ENCODE results near the gene ELFN2. TPM values are rescaled to one million over a fixed set of nuclear protein-coding genes. Genes with fewer than 3 reads are reported as not detected.
"Not testable (repeated sequence)": the region's sequence is repeated elsewhere in the genome, so short reads cannot be mapped to it uniquely, and the experiment has no call there.

The ELFN2 gene
- 2.0 and 2.3 TPM in 2 replicates for total RNA-seq (2014; rRNA removed; shearing (Covaris generic))

- peak; percentile 50 for DNase-seq (ENCODE audit: low read depth)
Observed at GRCh38 chr22:37427135-37427710, at the start of gene ELFN2. TSS of gene ELFN2 (minus strand) at chr22:37427479. CDS start at chr22:37375534, 51,945 bp downstream.

DNA sequence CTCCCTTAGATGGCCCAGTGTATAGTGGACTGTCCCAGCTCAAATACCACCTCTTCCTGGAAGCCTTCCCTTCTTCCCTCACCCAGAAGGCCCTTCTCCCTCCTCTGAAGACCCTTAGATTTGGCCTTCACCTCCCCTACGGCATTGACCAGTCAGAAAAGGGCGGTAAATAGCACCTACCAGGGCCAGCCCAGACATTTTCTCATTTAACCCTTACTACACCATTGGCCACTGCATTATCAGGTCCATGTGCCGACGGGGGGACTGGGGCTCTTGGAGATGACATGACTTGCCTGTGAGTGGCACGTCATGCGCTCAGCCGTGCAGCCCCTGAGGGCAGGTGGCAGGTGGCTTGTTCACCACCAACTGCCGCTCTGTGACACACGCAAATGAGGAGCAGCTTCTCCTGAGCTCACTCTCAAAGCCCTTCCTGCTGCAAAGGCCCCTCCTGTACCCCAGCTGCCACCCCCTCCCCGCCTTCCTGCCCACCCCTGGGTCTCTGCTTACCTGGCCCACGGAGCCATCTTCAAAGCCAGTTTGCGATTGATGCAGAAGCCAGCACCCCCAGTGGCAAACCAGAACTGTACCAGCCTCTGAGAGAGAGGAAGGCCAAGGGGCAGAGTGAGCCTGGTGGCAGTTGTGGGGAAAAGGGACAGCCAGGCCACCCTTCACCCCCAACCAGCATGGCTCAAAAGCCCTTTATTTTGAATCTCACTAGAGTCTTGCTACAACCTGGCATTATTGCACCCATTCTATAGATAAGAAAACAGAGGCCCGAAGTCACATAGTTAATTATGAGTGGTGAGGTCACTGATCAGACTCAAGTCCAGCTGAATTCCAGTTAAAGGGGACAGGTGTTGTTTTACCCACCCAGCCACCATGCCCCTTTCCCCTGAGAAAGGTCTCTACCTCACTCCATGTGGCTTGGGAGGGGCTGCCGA, 49.4 kb upstream of the ELFN2 start:
- no peak for DNase-seq (ENCODE audit: low read depth)

GRCh38 chr22:37474447-37475090, 47.3 kb upstream of the ELFN2 start:
- DNase-seq (ENCODE audit: low read depth), result no peak

DNA sequence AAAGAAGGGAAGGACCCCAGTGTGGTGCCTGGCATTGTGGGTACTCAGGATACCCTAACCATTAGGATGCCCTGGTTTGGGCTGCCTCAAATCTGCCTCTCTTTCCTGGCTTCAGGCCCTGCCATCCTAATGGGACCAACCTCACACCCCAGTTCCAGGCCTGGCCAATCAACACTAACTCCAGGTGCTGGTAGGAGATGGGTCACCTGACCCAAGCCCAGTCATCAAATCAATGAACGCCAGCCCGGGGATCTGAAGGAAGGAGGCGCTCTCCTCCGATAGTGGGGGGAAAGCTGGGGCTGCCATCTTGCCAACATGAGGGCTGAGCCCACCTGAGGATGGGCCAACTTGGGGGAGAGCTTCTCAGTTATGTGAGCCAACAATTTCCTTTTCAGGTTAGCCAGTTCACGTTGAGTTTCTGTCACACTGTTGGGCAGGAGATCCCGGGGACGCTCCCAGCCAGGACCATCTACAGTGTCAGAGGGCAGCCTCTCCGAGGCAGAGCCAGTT, 46.2 kb upstream of the ELFN2 start:
- no peak for DNase-seq (ENCODE audit: low read depth)

DNA sequence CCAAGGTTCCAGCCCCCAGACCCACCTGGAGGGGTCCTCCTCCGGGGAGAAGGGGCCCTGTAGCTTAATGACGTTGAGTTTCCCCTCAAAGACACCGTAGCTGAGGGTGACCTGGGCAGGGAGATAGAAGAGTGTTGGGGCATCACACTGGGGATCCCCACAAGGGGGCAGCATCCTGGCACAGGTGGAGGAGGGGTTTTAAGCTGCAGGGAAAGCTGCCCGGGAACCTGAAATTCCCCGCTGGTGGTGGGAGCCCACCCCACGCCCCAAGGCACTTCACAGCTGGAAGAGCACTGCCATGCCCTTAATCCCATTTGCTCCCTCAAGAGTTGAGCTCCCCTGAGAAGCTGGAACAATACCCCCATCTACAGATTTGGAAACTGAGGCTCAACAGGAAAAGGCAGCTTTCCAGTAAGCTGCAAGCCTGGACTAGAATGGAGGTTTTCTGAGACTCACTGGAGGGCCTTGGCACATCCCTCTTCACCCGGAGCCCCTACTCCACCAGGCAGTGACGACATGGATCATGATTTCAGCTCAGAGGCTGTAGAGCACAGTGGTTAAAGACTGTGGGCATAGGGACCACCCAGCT, 45.2 kb upstream of the ELFN2 start:
- peak; percentile 51 for DNase-seq (ENCODE audit: low read depth)

DNA sequence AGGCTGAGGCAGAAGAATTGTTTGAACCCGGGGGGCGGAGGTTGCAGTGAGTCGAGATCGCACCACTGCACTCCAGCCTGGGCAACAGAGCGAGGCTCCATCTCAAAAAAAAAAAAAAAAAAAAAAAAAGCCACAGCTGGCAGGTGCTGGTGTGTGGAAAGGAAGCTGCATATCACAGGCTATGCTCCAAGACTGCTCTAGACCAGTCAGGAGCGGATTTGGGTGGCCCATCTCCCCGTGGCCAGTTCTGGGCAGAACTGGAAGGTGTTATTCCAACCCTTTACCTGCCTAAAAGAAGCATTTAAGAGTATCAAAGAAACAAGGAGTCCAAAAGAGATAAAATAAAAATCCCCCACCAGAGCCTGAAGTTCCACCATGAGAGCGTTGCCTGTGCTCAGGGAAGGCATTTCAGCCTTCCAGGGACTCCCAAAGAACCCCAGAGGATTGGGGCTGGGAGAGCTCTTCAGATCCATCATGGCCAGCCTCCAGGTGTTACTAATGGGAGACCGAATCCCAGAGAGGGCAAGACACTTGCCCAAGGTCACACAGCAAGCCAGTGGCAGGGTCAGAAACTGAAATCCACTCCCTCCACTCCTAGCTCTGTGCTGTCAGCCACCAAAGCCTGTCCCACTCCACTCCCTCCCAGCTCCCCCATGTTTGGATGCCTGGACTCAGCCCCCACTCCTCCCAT, 44.6 kb upstream of the ELFN2 start:
- DNase-seq (ENCODE audit: low read depth), result no peak

DNA sequence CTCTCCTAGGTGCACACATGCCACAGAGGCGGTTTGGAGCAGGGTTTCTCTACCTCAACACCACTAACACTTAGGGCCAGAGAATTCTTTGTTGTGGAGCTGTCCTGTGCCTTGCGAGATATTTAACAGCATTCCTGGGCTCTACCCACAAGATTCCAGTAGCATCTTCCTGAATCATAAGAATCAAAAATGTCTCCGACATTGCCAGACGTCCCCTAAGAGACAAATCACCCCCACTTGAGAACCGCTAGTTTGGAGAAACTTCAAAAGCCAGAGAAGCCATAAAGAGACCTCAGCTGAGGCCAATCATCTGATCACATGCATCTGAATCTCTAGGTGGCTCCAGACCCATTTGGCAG, 42.8 kb upstream of the ELFN2 start:
- DNase-seq (ENCODE audit: low read depth), result no peak

- DNase-seq (ENCODE audit: low read depth), result no peak
Observed at GRCh38 chr22:37469416-37470086, 42.3 kb upstream of the ELFN2 start.

GRCh38 chr22:37468201-37468695, 41.0 kb upstream of the ELFN2 start:
- not testable (repeated sequence) for DNase-seq (ENCODE audit: low read depth)

DNA sequence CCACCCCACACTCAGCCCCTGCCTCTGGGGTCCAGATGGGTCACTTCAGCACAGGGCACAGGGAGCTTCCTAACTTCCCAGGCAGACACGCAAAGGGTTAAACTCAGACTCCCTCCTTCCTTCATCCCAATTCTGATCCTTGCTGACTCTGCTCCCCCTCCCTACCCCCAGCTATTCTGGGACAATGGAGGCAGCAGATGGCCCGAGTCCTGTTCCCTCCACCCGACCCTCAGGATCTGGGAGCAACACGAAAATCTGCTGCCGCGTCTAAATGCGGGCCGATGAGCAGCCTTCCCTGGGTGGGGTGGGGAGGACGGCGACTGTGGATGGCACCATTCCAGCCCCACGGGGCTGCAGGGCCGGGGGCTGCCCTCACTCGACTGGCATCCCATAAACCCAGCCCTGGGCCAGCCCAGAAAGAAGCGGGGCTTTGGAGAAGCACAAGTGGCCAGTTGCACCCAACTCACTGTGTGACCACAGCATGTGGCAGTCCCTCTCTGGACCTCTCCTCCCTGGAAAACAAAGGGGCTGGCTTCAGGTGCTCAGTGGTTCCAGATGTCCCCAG, 40.2 kb upstream of the ELFN2 start:
- no peak for DNase-seq (ENCODE audit: low read depth)

- DNase-seq (ENCODE audit: low read depth), result peak; percentile 52
Observed at GRCh38 chr22:37464181-37464580, 36.9 kb upstream of the ELFN2 start.

- peak; percentile 59 for DNase-seq (ENCODE audit: low read depth)
Observed at GRCh38 chr22:37462983-37463382, 35.7 kb upstream of the ELFN2 start.

DNA sequence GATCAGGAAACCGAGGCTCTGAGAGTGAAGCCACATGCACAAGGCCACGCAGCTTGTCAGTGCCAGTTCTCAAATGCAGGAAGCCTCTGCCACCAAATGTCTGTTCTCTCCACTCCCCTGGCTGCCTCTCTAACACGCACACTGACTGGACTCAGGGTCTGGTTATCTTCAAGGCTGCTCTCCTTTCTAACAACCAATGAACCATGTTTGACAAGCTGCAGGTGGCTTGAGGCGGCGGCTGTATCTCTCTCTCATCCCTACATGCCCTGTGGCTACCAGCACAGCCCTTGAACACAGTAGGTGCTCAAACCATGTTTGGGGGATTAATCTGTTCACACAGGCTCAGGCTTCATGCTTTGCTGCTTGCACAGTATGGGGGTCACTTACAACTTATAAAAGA, 35.2 kb upstream of the ELFN2 start:
- DNase-seq (ENCODE audit: low read depth), result no peak

- no peak for DNase-seq (ENCODE audit: low read depth)
Observed at GRCh38 chr22:37461961-37462360, 34.7 kb upstream of the ELFN2 start.

- DNase-seq (ENCODE audit: low read depth), result no peak
Observed at GRCh38 chr22:37460684-37461083, 33.4 kb upstream of the ELFN2 start.

GRCh38 chr22:37459206-37459605, 31.9 kb upstream of the ELFN2 start:
- peak; percentile 22 for DNase-seq (ENCODE audit: low read depth)

DNA sequence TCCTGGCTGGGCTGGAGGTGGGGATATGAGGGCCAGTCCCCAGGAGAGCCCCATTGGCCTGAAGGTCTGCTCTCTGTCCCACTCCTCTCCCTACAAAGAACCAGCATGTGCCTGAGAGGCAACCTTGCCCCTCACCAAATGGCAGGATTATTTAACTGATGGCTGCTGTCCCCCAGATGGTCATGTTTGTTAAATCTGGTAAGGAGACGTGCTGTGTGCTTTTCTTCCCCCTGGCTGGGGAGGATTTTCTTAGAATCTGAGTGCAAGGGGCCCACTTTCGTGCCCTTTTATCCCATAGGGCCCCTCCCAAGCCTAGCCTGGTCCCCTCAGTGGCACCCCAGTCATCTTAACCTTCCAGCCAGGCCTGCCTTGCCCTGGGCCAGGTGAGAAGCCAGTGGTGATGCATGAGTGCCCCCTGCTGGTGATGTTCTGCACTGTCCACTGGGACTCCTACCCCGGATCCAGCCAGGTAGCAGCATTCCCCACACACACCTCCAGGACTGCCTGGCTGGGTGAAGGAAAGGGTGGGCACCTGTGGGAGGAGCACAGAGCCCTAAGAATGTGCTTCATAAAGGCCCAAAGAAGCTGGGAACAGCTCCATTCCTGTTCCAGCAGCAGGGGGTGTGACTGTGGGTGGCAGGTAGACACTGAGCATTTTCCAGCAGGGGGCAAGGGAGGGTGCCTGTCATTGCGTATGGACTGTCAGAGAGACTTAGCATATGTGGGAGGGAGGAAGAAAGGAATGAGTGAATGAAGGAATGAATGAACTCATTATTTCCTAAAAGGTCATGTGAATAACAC, 30.0 kb upstream of the ELFN2 start:
- DNase-seq (ENCODE audit: low read depth), result peak; percentile 81

DNA sequence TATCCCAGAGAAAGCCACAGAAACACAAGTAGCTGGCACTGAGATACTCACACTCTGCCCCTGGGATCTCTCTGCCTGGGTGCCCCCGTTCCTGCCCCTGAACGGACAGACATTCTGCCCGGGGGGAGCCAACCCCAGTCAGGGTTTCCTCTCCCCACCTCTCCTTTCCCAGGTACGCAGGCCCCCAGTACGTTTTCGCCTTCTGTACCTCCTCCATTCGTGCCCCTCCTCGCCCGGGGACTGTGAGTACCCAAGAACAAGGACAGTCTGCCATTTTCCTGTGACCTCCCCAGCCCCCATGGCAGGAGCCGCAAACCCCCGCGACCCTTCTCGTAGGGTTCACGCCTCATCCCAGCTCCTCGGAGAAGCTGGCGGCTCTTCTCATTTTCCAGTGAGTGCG, 29.1 kb upstream of the ELFN2 start:
- no peak for DNase-seq (ENCODE audit: low read depth)

GRCh38 chr22:37455896-37456295, 28.6 kb upstream of the ELFN2 start:
- peak; percentile 32 for DNase-seq (ENCODE audit: low read depth)

All from Daoy (cell line).